ENCODE results near the gene SLMAP.

Gene SLMAP

DNA sequence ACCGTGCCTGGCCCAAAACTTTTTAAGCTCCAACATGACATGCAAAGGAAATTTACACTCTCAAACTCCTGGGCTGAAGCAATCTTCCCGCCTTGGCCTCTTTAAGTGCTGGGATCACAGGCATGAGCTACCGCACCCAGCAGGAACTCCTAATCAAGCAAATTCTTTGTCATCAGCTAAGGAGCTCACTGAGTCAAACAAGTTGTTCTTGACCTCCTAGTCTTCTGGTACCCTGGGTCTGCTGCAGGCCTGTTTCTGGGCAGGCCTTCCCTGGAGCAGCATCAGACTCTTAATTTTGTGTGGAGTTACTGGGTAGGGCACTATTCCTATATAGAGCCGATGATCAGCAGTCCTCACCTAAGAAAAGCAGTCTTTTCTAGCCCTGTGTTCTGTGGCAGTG is 183.7 kb downstream of the SLMAP start:
- TF ChIP-seq, protein P1, sequence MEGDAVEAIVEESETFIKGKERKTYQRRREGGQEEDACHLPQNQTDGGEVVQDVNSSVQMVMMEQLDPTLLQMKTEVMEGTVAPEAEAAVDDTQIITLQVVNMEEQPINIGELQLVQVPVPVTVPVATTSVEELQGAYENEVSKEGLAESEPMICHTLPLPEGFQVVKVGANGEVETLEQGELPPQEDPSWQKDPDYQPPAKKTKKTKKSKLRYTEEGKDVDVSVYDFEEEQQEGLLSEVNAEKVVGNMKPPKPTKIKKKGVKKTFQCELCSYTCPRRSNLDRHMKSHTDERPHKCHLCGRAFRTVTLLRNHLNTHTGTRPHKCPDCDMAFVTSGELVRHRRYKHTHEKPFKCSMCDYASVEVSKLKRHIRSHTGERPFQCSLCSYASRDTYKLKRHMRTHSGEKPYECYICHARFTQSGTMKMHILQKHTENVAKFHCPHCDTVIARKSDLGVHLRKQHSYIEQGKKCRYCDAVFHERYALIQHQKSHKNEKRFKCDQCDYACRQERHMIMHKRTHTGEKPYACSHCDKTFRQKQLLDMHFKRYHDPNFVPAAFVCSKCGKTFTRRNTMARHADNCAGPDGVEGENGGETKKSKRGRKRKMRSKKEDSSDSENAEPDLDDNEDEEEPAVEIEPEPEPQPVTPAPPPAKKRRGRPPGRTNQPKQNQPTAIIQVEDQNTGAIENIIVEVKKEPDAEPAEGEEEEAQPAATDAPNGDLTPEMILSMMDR (IDR thresholded peaks at IDR 0.05; ENCODE audit: low read length) = no peak
- TF ChIP-seq EZH2phosphoT487 (IDR thresholded peaks at IDR 0.05; ENCODE audit: low read length) (no peak), EZH2 (optimal IDR thresholded peaks at IDR 0.05; ENCODE audit: low read depth, low read length) (no peak)

DNA sequence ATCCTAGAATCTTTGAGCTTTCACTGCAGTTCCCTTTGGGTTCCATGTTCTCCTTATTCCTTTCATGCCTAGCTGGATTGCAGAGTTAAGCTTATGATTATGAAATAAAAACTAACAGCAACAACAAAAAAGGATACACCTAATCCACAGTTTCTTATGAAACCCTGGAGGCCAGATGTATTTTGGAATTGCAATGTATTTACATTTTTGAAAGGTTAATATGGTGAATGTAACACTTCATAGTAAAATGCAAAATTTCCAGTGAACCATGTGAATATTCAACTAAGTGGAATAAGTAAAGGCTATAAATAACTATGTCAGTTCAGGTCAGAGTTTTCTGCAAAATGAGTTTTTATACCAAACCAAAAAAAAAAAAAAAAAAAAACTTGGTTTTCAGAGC is 186.3 kb downstream of the SLMAP start:
- Histone ChIP-seq H3K9ac (ENCODE audit: low read length) (no peak overlapping the region), H3K4me3 (ENCODE audit: low read length) (no peak overlapping the region), H3K9me2 (replicated peaks; ENCODE audit: insufficient read depth, low read length) (no peaks in the 10 kb centered on the region), H3K27ac (ENCODE audit: low read length) (no peak overlapping the region), H3K79me2 (ENCODE audit: low read length) (no peaks in the 10 kb centered on the region), H3K4me1 (ENCODE audit: low read length) (no peaks in the 10 kb centered on the region), H3K9me3 (replicated peaks; ENCODE audit: insufficient read depth, low read length) (no peaks in the 10 kb centered on the region), H3K36me3 (replicated peaks; ENCODE audit: insufficient read depth, low read length) (no peaks in the 10 kb centered on the region), H3F3A (ENCODE audit: insufficient read depth, low read length) (no peaks in the 10 kb centered on the region), H3K27me3 (replicated peaks; ENCODE audit: insufficient read depth, low read length) (no peaks in the 10 kb centered on the region), H3K4me2 (ENCODE audit: low read depth, low read length) (no peak overlapping the region), H2AFZ (ENCODE audit: low read length) (no peak overlapping the region), H4K20me1 (ENCODE audit: insufficient read depth, low read length) (no peaks in the 10 kb centered on the region)
- TF ChIP-seq EZH2phosphoT487 (IDR thresholded peaks at IDR 0.05; ENCODE audit: low read length) = no peak
- TF ChIP-seq EZH2 (optimal IDR thresholded peaks at IDR 0.05; ENCODE audit: low read depth, low read length) = no peak
- TF ChIP-seq, protein P1 (IDR thresholded peaks at IDR 0.05; ENCODE audit: low read length) = no peak
- DNase-seq = no peak

More for the DNA sequence above, 183.7 kb downstream of the SLMAP start:
- Histone ChIP-seq H3K9me2 (replicated peaks; ENCODE audit: insufficient read depth, low read length) (no peaks in the 10 kb centered on the region), H3K79me2 (ENCODE audit: low read length) (no peaks in the 10 kb centered on the region), H3K27ac (ENCODE audit: low read length) (no peak overlapping the region), H3K27me3 (replicated peaks; ENCODE audit: insufficient read depth, low read length) (no peaks in the 10 kb centered on the region), H3K4me3 (ENCODE audit: low read length) (no peak overlapping the region), H3K9ac (ENCODE audit: low read length) (no peak overlapping the region), H3K36me3 (replicated peaks; ENCODE audit: insufficient read depth, low read length) (no peaks in the 10 kb centered on the region), H4K20me1 (ENCODE audit: insufficient read depth, low read length) (no peaks in the 10 kb centered on the region), H2AFZ (ENCODE audit: low read length) (no peak overlapping the region), H3F3A (ENCODE audit: insufficient read depth, low read length) (no peaks in the 10 kb centered on the region), H3K4me2 (ENCODE audit: low read depth, low read length) (no peak overlapping the region), H3K4me1 (ENCODE audit: low read length) (no peaks in the 10 kb centered on the region), H3K9me3 (replicated peaks; ENCODE audit: insufficient read depth, low read length) (no peaks in the 10 kb centered on the region)
- DNase-seq = no peak

DNA sequence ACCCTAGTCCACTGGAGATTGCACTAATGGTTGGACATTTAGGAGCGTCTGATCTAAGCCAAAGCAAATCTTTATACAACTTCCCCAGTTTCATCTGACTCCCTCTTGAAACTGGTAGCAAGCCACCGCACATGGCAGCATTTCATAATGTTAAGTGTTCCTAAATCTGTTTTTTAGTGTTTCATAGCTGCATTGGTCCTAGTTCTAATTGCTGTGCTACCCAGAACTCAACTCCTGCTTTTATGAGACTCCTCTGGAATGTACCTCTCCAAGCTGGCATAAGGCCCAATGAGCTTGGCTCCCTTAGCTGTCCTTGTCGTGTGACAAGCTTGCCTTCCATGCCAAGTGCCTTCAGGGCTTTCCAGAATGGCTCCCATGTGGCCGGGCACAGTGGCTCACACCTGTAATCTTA is 186.8 kb downstream of the SLMAP start:
- no peak overlapping the region for H3K27ac ChIP-seq (ENCODE audit: low read length)
- no peaks in the 10 kb centered on the region for H3K36me3 ChIP-seq (replicated peaks; ENCODE audit: insufficient read depth, low read length)
- H4K20me1 ChIP-seq (ENCODE audit: insufficient read depth, low read length) = no peaks in the 10 kb centered on the region
- no peak for DNase-seq
- H2AFZ ChIP-seq (ENCODE audit: low read length) = no peak overlapping the region
- H3K4me3 ChIP-seq (ENCODE audit: low read length) = no peak overlapping the region
- no peaks in the 10 kb centered on the region for H3F3A ChIP-seq (ENCODE audit: insufficient read depth, low read length)
- H3K4me1 ChIP-seq (ENCODE audit: low read length) = no peaks in the 10 kb centered on the region
- no peak overlapping the region for H3K9ac ChIP-seq (ENCODE audit: low read length)
- H3K9me2 ChIP-seq (replicated peaks; ENCODE audit: insufficient read depth, low read length) = no peaks in the 10 kb centered on the region
- no peak overlapping the region for H3K4me2 ChIP-seq (ENCODE audit: low read depth, low read length)
- no peaks in the 10 kb centered on the region for H3K9me3 ChIP-seq (replicated peaks; ENCODE audit: insufficient read depth, low read length)
- no peaks in the 10 kb centered on the region for H3K79me2 ChIP-seq (ENCODE audit: low read length)
- TF ChIP-seq, protein P1 (IDR thresholded peaks at IDR 0.05; ENCODE audit: low read length) = no peak
- no peak for TF ChIP-seq EZH2phosphoT487 (IDR thresholded peaks at IDR 0.05; ENCODE audit: low read length)
- no peak for TF ChIP-seq EZH2 (optimal IDR thresholded peaks at IDR 0.05; ENCODE audit: low read depth, low read length)
- H3K27me3 ChIP-seq (replicated peaks; ENCODE audit: insufficient read depth, low read length) = no peaks in the 10 kb centered on the region

All from MM.1S (cell line).